ENCODE measurements around the gene PRSS50.
A peak's percentile ranks its signal among the peaks of the same experiment; 100 is the strongest.

Gene PRSS50

DNA sequence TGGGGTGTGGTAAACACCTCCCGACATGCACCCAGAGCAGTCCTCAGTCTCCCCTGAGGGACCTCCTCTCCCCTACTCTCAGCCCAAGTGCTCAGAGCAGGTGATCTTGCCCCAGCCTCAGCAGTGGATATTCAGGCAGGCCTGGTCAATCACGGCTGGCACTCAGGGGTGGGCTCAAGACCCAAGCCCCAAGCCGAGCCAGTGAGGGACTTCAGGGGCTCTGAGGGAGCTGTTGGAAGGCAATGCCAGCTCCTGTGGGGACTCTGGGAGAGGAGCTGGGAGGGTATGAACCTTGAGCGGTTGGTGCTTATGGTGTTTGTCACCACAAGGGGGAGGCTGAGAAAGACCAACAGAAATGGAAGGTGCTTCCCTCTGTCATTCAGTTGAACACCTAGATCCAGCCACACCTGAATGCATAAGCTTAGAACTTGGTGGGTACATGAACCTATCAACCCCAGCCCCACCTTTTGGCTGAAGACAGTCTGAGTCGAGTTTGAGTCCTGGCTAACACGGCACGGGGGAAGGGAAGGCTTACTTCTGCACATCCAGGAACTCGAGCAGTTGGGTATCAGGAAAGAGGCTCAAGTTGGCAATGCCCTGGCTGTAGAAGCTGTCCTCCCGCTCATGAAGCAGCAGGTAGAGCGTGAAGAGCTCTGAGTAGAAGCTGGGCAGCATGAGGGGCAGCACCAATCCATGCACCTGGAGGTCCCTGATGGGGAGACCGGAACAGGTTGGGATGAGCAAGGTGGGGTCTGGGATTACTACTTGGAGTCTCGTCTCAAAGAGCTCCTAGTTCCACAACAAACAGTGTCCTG is 43.4 kb downstream of the PRSS50 start:
- Histone ChIP-seq H3K9ac (ENCODE audit: low read length) (no peak overlapping the region), H3K4me1 (ENCODE audit: low read length) (no peaks in the 10 kb centered on the region), H3F3A (ENCODE audit: insufficient read depth, low read length) (no peaks in the 10 kb centered on the region), H4K20me1 (ENCODE audit: insufficient read depth, low read length) (no peaks in the 10 kb centered on the region), H3K9me2 (replicated peaks; ENCODE audit: insufficient read depth, low read length) (no peaks in the 10 kb centered on the region), H3K4me2 (ENCODE audit: low read depth, low read length) (no peak overlapping the region), H3K36me3 (replicated peaks; ENCODE audit: insufficient read depth, low read length) (no peaks in the 10 kb centered on the region), H3K27ac (ENCODE audit: low read length) (no peak overlapping the region), H3K79me2 (ENCODE audit: low read length) (no peaks in the 10 kb centered on the region), H3K27me3 (replicated peaks; ENCODE audit: insufficient read depth, low read length) (no peaks in the 10 kb centered on the region), H3K9me3 (replicated peaks; ENCODE audit: insufficient read depth, low read length) (no peaks in the 10 kb centered on the region), H3K4me3 (ENCODE audit: low read length) (no peak overlapping the region), H2AFZ (ENCODE audit: low read length) (no peak overlapping the region)
- DNase-seq, result no peak
- TF ChIP-seq EZH2 (optimal IDR thresholded peaks at IDR 0.05; ENCODE audit: low read depth, low read length) (no peak), CTCF (IDR thresholded peaks at IDR 0.05; ENCODE audit: low read length) (peak; percentile 25; the same call in 1 of the 2 replicates)

- H3K27ac ChIP-seq (ENCODE audit: low read length), result no peak overlapping the region
- H4K20me1 ChIP-seq (ENCODE audit: insufficient read depth, low read length), result no peaks in the 10 kb centered on the region
- H3K36me3 ChIP-seq (replicated peaks; ENCODE audit: insufficient read depth, low read length), result no peaks in the 10 kb centered on the region
- H3K79me2 ChIP-seq (ENCODE audit: low read length), result no peaks in the 10 kb centered on the region
- H3K4me1 ChIP-seq (ENCODE audit: low read length), result no peaks in the 10 kb centered on the region
- H3K9me2 ChIP-seq (replicated peaks; ENCODE audit: insufficient read depth, low read length), result no peaks in the 10 kb centered on the region
- no peak overlapping the region for H3K9ac ChIP-seq (ENCODE audit: low read length)
- no peak overlapping the region for H3K4me3 ChIP-seq (ENCODE audit: low read length)
- no peak overlapping the region for H2AFZ ChIP-seq (ENCODE audit: low read length)
- no peak for TF ChIP-seq CTCF (IDR thresholded peaks at IDR 0.05; ENCODE audit: low read length)
- TF ChIP-seq EZH2 (optimal IDR thresholded peaks at IDR 0.05; ENCODE audit: low read depth, low read length), result no peak
- TF ChIP-seq EZH2phosphoT487 (IDR thresholded peaks at IDR 0.05; ENCODE audit: low read length), result no peak
- H3K4me2 ChIP-seq (ENCODE audit: low read depth, low read length), result no peak overlapping the region
- no peaks in the 10 kb centered on the region for H3K27me3 ChIP-seq (replicated peaks; ENCODE audit: insufficient read depth, low read length)
- DNase-seq, result no peak
- H3F3A ChIP-seq (ENCODE audit: insufficient read depth, low read length), result no peaks in the 10 kb centered on the region
- no peaks in the 10 kb centered on the region for H3K9me3 ChIP-seq (replicated peaks; ENCODE audit: insufficient read depth, low read length)
Observed at GRCh38 chr3:46673151-46674030, 44.3 kb downstream of the PRSS50 start.

- TF ChIP-seq EZH2 (optimal IDR thresholded peaks at IDR 0.05; ENCODE audit: low read depth, low read length) (no peak), EZH2phosphoT487 (IDR thresholded peaks at IDR 0.05; ENCODE audit: low read length) (no peak), CTCF (IDR thresholded peaks at IDR 0.05; ENCODE audit: low read length) (no peak)
- H3K79me2 ChIP-seq (ENCODE audit: low read length), result no peaks in the 10 kb centered on the region
- H3K36me3 ChIP-seq (replicated peaks; ENCODE audit: insufficient read depth, low read length), result no peaks in the 10 kb centered on the region
- no peak overlapping the region for H3K27ac ChIP-seq (ENCODE audit: low read length)
- no peak for DNase-seq
- H3K9ac ChIP-seq (ENCODE audit: low read length), result no peak overlapping the region
- no peak overlapping the region for H3K4me3 ChIP-seq (ENCODE audit: low read length)
- H3F3A ChIP-seq (ENCODE audit: insufficient read depth, low read length), result no peaks in the 10 kb centered on the region
- H3K9me2 ChIP-seq (replicated peaks; ENCODE audit: insufficient read depth, low read length), result no peaks in the 10 kb centered on the region
- no peaks in the 10 kb centered on the region for H3K4me1 ChIP-seq (ENCODE audit: low read length)
- no peak overlapping the region for H2AFZ ChIP-seq (ENCODE audit: low read length)
- no peaks in the 10 kb centered on the region for H4K20me1 ChIP-seq (ENCODE audit: insufficient read depth, low read length)
- H3K4me2 ChIP-seq (ENCODE audit: low read depth, low read length), result no peak overlapping the region
- no peaks in the 10 kb centered on the region for H3K27me3 ChIP-seq (replicated peaks; ENCODE audit: insufficient read depth, low read length)
- no peaks in the 10 kb centered on the region for H3K9me3 ChIP-seq (replicated peaks; ENCODE audit: insufficient read depth, low read length)
Observed at GRCh38 chr3:46672349-46672695, 45.3 kb downstream of the PRSS50 start.
